ENCODE data around the gene OR8D4.

Gene OR8D4

GRCh38 chr11:123924027-123924426 lies 22.1 kb downstream of the OR8D4 start:
- H3K4me3 ChIP-seq (ENCODE audit: insufficient read length, low read depth): no peak overlapping the region
- H3K36me3 ChIP-seq (ENCODE audit: insufficient read depth, insufficient read length, low read length): no peaks in the 10 kb centered on the region
- no peaks in the 10 kb centered on the region for H3K4me1 ChIP-seq (ENCODE audit: insufficient read depth, insufficient read length)
- no peak overlapping the region for H3K9ac ChIP-seq (ENCODE audit: insufficient read length, low read depth)
- no peak for TF ChIP-seq YY1 (IDR thresholded peaks at IDR 0.05; ENCODE audit: insufficient read depth, insufficient read length)
- no peak for TF ChIP-seq SUZ12 (IDR thresholded peaks at IDR 0.05; ENCODE audit: extremely low read depth, insufficient read depth, insufficient read length)
- no peak for TF ChIP-seq ZNF274 (IDR thresholded peaks at IDR 0.05; ENCODE audit: low read depth, low read length)
- H3K27me3 ChIP-seq (ENCODE audit: insufficient read depth, insufficient read length): no peaks in the 10 kb centered on the region
- no peak for DNase-seq (ENCODE audit: low read depth, low spot score)
- no peaks in the 10 kb centered on the region for H3K9me3 ChIP-seq (ENCODE audit: insufficient read depth, low read length)

DNA sequence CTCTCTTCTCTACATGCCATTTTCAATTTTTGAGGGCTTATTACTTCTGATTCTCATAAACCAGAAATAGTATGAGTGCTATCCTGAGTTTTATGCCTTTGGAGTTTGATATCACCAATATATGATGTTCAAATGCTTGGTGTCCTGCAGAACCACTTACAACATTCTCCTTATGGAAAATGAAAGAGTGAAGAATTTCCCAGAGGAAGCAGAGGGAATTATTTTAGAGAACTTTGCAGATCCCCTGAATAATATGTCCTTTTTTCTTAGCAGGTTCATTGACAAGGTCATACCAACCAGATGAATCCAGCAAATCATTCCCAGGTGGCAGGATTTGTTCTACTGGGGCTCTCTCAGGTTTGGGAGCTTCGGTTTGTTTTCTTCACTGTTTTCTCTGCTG lies 37.4 kb downstream of the OR8D4 start, which contains the start of gene OR4D5:
Gene OR4D5, plus strand, starts transcription at position 301 of the 400 bp plus-strand sequence. Its CDS starts 0 bp downstream, at position 301.
- no peaks in the 10 kb centered on the region for H3K9me3 ChIP-seq (ENCODE audit: insufficient read depth, low read length)
- no peaks in the 10 kb centered on the region for H3K36me3 ChIP-seq (ENCODE audit: insufficient read depth, insufficient read length, low read length)
- no peak within 1 kb of the TSS for H3K9ac ChIP-seq (ENCODE audit: insufficient read length, low read depth)
- no peaks in the 10 kb centered on the region for H3K4me1 ChIP-seq (ENCODE audit: insufficient read depth, insufficient read length)
- H3K27me3 ChIP-seq (ENCODE audit: insufficient read depth, insufficient read length): no peaks in the 10 kb centered on the region
- no peak for DNase-seq (ENCODE audit: low read depth, low spot score)
- TF ChIP-seq ZNF274 (IDR thresholded peaks at IDR 0.05; ENCODE audit: low read depth, low read length): no peak
- no peak for TF ChIP-seq YY1 (IDR thresholded peaks at IDR 0.05; ENCODE audit: insufficient read depth, insufficient read length)
- TF ChIP-seq SUZ12 (IDR thresholded peaks at IDR 0.05; ENCODE audit: extremely low read depth, insufficient read depth, insufficient read length): no peak
- no peak within 1 kb of the TSS for H3K4me3 ChIP-seq (ENCODE audit: insufficient read length, low read depth)

GRCh38 chr11:123942413-123942812 lies 40.4 kb downstream of the OR8D4 start:
- no peaks in the 10 kb centered on the region for H3K4me1 ChIP-seq (ENCODE audit: insufficient read depth, insufficient read length)
- DNase-seq (ENCODE audit: low read depth, low spot score): no peak
- no peak overlapping the region for H3K9ac ChIP-seq (ENCODE audit: insufficient read length, low read depth)
- no peaks in the 10 kb centered on the region for H3K27me3 ChIP-seq (ENCODE audit: insufficient read depth, insufficient read length)
- no peak for TF ChIP-seq YY1 (IDR thresholded peaks at IDR 0.05; ENCODE audit: insufficient read depth, insufficient read length)
- no peaks in the 10 kb centered on the region for H3K9me3 ChIP-seq (ENCODE audit: insufficient read depth, low read length)
- no peaks in the 10 kb centered on the region for H3K36me3 ChIP-seq (ENCODE audit: insufficient read depth, insufficient read length, low read length)
- H3K4me3 ChIP-seq (ENCODE audit: insufficient read length, low read depth): no peak overlapping the region

- H3K4me1 ChIP-seq (ENCODE audit: insufficient read depth, insufficient read length): no peaks in the 10 kb centered on the region
- no peak within 1 kb of the TSS for H3K4me3 ChIP-seq (ENCODE audit: insufficient read length, low read depth)
- H3K27me3 ChIP-seq (ENCODE audit: insufficient read depth, insufficient read length): no peaks in the 10 kb centered on the region
- no peak within 1 kb of the TSS for H3K9ac ChIP-seq (ENCODE audit: insufficient read length, low read depth)
- TF ChIP-seq ZNF274 (IDR thresholded peaks at IDR 0.05; ENCODE audit: low read depth, low read length) (no peak), YY1 (IDR thresholded peaks at IDR 0.05; ENCODE audit: insufficient read depth, insufficient read length) (no peak), SUZ12 (IDR thresholded peaks at IDR 0.05; ENCODE audit: extremely low read depth, insufficient read depth, insufficient read length) (no peak)
- H3K36me3 ChIP-seq (ENCODE audit: insufficient read depth, insufficient read length, low read length): no peaks in the 10 kb centered on the region
- no peak for DNase-seq (ENCODE audit: low read depth, low spot score)
- H3K9me3 ChIP-seq (ENCODE audit: insufficient read depth, low read length): no peaks in the 10 kb centered on the region
These were observed 41.8 kb downstream of the OR8D4 start, which contains the start of gene OR6T1 for GRCh38 chr11:123943738-123944137. TSS of gene OR6T1 (minus strand) at chr11:123943838. CDS start at chr11:123943838, 0 bp downstream.

GRCh38 chr11:123945132-123945531 lies 43.2 kb downstream of the OR8D4 start:
- Histone ChIP-seq H3K9ac (ENCODE audit: insufficient read length, low read depth) (no peak overlapping the region), H3K36me3 (ENCODE audit: insufficient read depth, insufficient read length, low read length) (no peaks in the 10 kb centered on the region), H3K9me3 (ENCODE audit: insufficient read depth, low read length) (no peaks in the 10 kb centered on the region), H3K4me1 (ENCODE audit: insufficient read depth, insufficient read length) (no peaks in the 10 kb centered on the region), H3K27me3 (ENCODE audit: insufficient read depth, insufficient read length) (no peaks in the 10 kb centered on the region), H3K4me3 (ENCODE audit: insufficient read length, low read depth) (no peak overlapping the region)
- TF ChIP-seq SUZ12 (IDR thresholded peaks at IDR 0.05; ENCODE audit: extremely low read depth, insufficient read depth, insufficient read length) (no peak), ZNF274 (IDR thresholded peaks at IDR 0.05; ENCODE audit: low read depth, low read length) (no peak), YY1 (IDR thresholded peaks at IDR 0.05; ENCODE audit: insufficient read depth, insufficient read length) (no peak)
- DNase-seq (ENCODE audit: low read depth, low spot score): no peak

DNA sequence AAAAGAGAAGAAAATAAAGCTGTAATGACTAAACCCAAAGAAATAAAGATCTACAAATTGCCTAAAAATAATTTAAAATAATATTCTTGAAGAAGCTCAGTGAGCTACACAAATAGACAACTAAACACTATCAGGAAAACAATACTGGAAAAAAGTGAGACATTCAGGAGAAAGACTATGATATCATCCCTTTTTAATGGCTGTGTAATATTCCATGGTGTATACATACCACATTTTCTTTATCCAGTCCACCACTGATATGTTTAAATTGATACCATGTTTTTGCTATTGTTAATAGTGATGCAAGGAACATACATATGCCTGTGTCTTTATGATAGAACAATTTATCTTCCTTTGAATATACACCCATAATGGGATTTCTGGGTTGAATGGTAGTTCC lies 54.8 kb downstream of the OR8D4 start:
- no peak for TF ChIP-seq YY1 (IDR thresholded peaks at IDR 0.05; ENCODE audit: insufficient read depth, insufficient read length)
- TF ChIP-seq SUZ12 (IDR thresholded peaks at IDR 0.05; ENCODE audit: extremely low read depth, insufficient read depth, insufficient read length): no peak
- TF ChIP-seq ZNF274 (IDR thresholded peaks at IDR 0.05; ENCODE audit: low read depth, low read length): no peak
- DNase-seq (ENCODE audit: low read depth, low spot score): no peak
- Histone ChIP-seq H3K9me3 (ENCODE audit: insufficient read depth, low read length) (no peaks in the 10 kb centered on the region), H3K36me3 (ENCODE audit: insufficient read depth, insufficient read length, low read length) (no peaks in the 10 kb centered on the region), H3K9ac (ENCODE audit: insufficient read length, low read depth) (no peak overlapping the region), H3K27me3 (ENCODE audit: insufficient read depth, insufficient read length) (no peaks in the 10 kb centered on the region), H3K4me1 (ENCODE audit: insufficient read depth, insufficient read length) (no peaks in the 10 kb centered on the region), H3K4me3 (ENCODE audit: insufficient read length, low read depth) (no peak overlapping the region)

All from NT2/D1 (cell line).